ENCODE data around the gene ZKSCAN1.

GRCh38 chr7:100074841-100075240 lies 59.4 kb downstream of the ZKSCAN1 start:
- TF ChIP-seq CTCF (conservative IDR thresholded peaks at IDR 0.05 in 1 of 2, IDR thresholded peaks at IDR 0.05 in 1 of 2; ENCODE audit: extremely low read depth in 1 of 2, insufficient read depth in 1 of 2, low read depth in 1 of 2, low read length in 2 of 2) (no peak), EZH2 (IDR thresholded peaks at IDR 0.05; ENCODE audit: borderline replicate concordance, low read length) (no peak)

Measured in mammary epithelial cell (primary cell).